GM23338 (cell line): ENCODE measurements around the gene NFIB. TPM values are rescaled to one million over a fixed set of nuclear protein-coding genes. Genes with fewer than 3 reads are reported as not detected.

Experiments
- ATAC-seq: fragments of 200-7000 bp; cut with Tn5 transposase; 3 replicates; pipeline ENCODE4 v1.9.1; 2020
- DNase-seq: peaks from one replicate; pipeline ENCODE4 v3.0.0-alpha.2; 2015; ENCODE audit warnings: low spot score
- H2AFZ ChIP-seq: fragments of 200-600 bp; sonication (generic); 2 replicates; pipeline ENCODE4 v1.8.0; 2016; ENCODE audit warnings: antibody characterized with exemption, mild to moderate bottlenecking, moderate library complexity
- H3F3A ChIP-seq: fragments of 200-600 bp; sonication (generic); replicated peaks from 2 replicates; pipeline ENCODE4 v1.8.0; 2017; ENCODE audit warnings: antibody characterized with exemption, mixed run types, low read depth
- H3K27ac ChIP-seq: fragments of 200-600 bp; sonication (generic); 2 replicates; pipeline ENCODE4 v1.6.1; 2016; ENCODE audit warnings: low read depth
- H3K27me3 ChIP-seq: fragments of 200-600 bp; sonication (generic); 2 replicates; pipeline ENCODE4 v1.8.0; 2016; ENCODE audit warnings: mild to moderate bottlenecking, mixed run types, moderate library complexity; ENCODE audit not compliant: insufficient read depth
- H3K36me3 ChIP-seq: fragments of 200-600 bp; sonication (generic); 2 replicates; pipeline ENCODE4 v1.8.0; 2016; ENCODE audit warnings: mild to moderate bottlenecking; ENCODE audit not compliant: insufficient read depth
- H3K4me1 ChIP-seq: fragments of 200-600 bp; sonication (generic); 2 replicates; pipeline ENCODE4 v1.8.0; 2016; ENCODE audit warnings: mild to moderate bottlenecking, moderate library complexity; ENCODE audit not compliant: insufficient read depth
- H3K4me2 ChIP-seq: fragments of 200-600 bp; sonication (generic); 2 replicates; pipeline ENCODE4 v1.7.1; 2017; ENCODE audit warnings: mixed run types
- H3K4me3 ChIP-seq: fragments of 200-600 bp; sonication (generic); 2 replicates; pipeline ENCODE4 v1.6.1; 2016; ENCODE audit warnings: mixed run types
- H3K79me2 ChIP-seq: fragments of 200-600 bp; sonication (generic); replicated peaks from 2 replicates; pipeline ENCODE4 v1.8.0; 2017; ENCODE audit warnings: mild to moderate bottlenecking; ENCODE audit not compliant: insufficient read depth
- H3K9me2 ChIP-seq: fragments of 200-600 bp; sonication (generic); 2 replicates; pipeline ENCODE4 v1.8.0; 2017; ENCODE audit not compliant: insufficient read depth
- H4K20me1 ChIP-seq: fragments of 200-600 bp; sonication (generic); replicated peaks from 2 replicates; pipeline ENCODE4 v1.8.0; 2017; ENCODE audit warnings: mild to moderate bottlenecking; ENCODE audit not compliant: insufficient read depth
- H3K27ac Mint-ChIP-seq: 2 replicates; pipeline ENCODE4 v1.8.0; 2020; ENCODE audit warnings: inconsistent platforms, mild to moderate bottlenecking, moderate library complexity, mixed read lengths
- H3K27me3 Mint-ChIP-seq: 3 replicates; pipeline ENCODE4 v1.8.0; 2022; ENCODE audit warnings: low read depth, mild to moderate bottlenecking, moderate library complexity, mixed read lengths, inconsistent platforms; ENCODE audit not compliant: insufficient read depth, poor library complexity
- H3K36me3 Mint-ChIP-seq: 3 replicates; pipeline ENCODE4 v1.8.0; 2021; ENCODE audit warnings: low read depth, mild to moderate bottlenecking, inconsistent platforms, moderate library complexity, mixed read lengths
- H3K4me1 Mint-ChIP-seq: 3 replicates; pipeline ENCODE4 v1.8.0; 2020; ENCODE audit warnings: mild to moderate bottlenecking, inconsistent platforms, mixed read lengths
- H3K4me3 Mint-ChIP-seq: 3 replicates; pipeline ENCODE4 v1.8.0; 2021; ENCODE audit warnings: moderate library complexity, mild to moderate bottlenecking, inconsistent platforms, mixed read lengths
- H3K9me3 Mint-ChIP-seq: 3 replicates; pipeline ENCODE4 v1.8.0; 2020; ENCODE audit warnings: moderate library complexity, mild to moderate bottlenecking, inconsistent platforms, mixed read lengths
- EZH2 ChIP-seq: fragments of 200-600 bp; sonication (generic); IDR thresholded peaks from one replicate; pipeline ENCODE4 v1.8.0; 2017; ENCODE audit warnings: antibody characterized with exemption, mild to moderate bottlenecking, low read depth; ENCODE audit not compliant: unreplicated experiment
- NANOG ChIP-seq: IDR thresholded peaks from 2 replicates; pipeline ENCODE4 v1.6.1; 2016; ENCODE audit warnings: antibody characterized with exemption, borderline replicate concordance
- STAT1 ChIP-seq: IDR thresholded peaks from one replicate; pipeline ENCODE4 v1.6.1; 2016; ENCODE audit warnings: antibody characterized with exemption; ENCODE audit not compliant: unreplicated experiment
- ZNF114 ChIP-seq: fragments of 250-450 bp; sonication (Bioruptor Pico); IDR thresholded peaks from 2 replicates; pipeline ENCODE4 v1.5.0; 2020; ENCODE audit warnings: mild to moderate bottlenecking, moderate library complexity
- ZNF462 ChIP-seq: fragments of 250-450 bp; sonication (Bioruptor Pico); IDR thresholded peaks from 2 replicates; pipeline ENCODE4 v1.5.0; 2020; ENCODE audit warnings: mild to moderate bottlenecking, moderate library complexity
- polyA plus RNA-seq: library from polyadenylated mRNA; unstranded; fragments of >200 nt; fragmentation: Nextera tagmentation; extraction: Ambion mirVana; gene quantifications from 2 replicates; pipeline ENCODE4 v1.2.1, GENCODE V29; 2016
- total RNA-seq: library from RNA; depleted of rRNA; stranded (reverse); fragments of >200 nt; shearing (Covaris generic); gene quantifications from 2 replicates; pipeline ENCODE4 v1.2.3, GENCODE V29; 2014
- TF ChIP-seq, protein P1 (sequence below): IDR thresholded peaks from 2 replicates; pipeline ENCODE4 v1.6.1; 2016; ENCODE audit warnings: antibody characterized with exemption

NFIB gene
- total and polyA plus RNA-seq, 2 experiments from 2014 or later, result 3.9 to 4.7 TPM

DNA sequence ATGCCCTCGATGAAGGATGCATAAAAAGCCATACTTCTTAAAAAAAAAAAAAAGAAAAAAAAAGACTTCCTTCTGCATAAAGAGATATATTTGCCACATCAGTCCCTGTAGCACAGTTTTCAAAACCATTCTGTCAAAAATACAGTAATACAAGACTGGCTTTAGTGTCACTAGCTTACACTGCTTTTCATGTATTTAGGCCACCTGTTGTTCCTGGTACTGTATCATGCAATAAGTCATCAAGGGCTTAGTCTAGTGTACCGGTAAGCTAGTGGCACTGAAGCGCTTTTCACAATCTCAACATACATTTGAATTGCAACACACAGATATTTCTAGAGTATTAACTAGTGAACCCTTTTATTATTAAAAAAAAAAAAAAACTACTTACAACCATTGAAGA, 231.2 kb downstream of the NFIB start (continued):
- no peak for TF ChIP-seq ZNF462 (CRISPR knock-in tag)
- TF ChIP-seq, protein P1, sequence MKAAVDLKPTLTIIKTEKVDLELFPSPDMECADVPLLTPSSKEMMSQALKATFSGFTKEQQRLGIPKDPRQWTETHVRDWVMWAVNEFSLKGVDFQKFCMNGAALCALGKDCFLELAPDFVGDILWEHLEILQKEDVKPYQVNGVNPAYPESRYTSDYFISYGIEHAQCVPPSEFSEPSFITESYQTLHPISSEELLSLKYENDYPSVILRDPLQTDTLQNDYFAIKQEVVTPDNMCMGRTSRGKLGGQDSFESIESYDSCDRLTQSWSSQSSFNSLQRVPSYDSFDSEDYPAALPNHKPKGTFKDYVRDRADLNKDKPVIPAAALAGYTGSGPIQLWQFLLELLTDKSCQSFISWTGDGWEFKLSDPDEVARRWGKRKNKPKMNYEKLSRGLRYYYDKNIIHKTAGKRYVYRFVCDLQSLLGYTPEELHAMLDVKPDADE, result no peak

DNA sequence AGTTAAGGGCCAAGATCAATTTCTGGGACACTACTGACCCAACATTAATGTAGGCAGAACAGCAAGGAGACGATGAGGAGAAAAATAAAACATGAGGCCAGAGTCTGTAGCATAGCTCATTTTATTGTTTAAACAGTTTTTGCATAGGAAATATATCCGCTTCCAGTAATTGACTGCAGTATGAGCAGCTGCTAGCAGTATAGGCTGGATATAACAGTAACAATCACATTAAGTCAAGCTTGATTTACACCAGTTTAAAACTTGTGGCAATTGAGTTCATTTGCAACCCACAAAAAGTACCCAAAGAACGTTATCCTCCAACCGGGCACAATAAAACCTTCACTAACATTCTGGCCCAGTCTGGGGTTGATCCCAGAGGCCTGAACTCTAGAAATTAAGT, 232.2 kb downstream of the NFIB start:
- H3K27ac ChIP-seq, result no peak overlapping the region
- no peak overlapping the region for H3K4me2 ChIP-seq
- H3K4me3 Mint-ChIP-seq, result no peak overlapping the region

More for the DNA sequence above, 232.2 kb downstream of the NFIB start:
- Histone ChIP-seq H3K4me1 (peaks cover 4% of the 10 kb centered on the region), H3K79me2 (no peaks in the 10 kb centered on the region), H3K36me3 (no peaks in the 10 kb centered on the region), H2AFZ (no peak overlapping the region), H3F3A (no peaks in the 10 kb centered on the region), H3K27me3 (no peaks in the 10 kb centered on the region), H3K9me2 (no peaks in the 10 kb centered on the region), H3K4me3 (no peak overlapping the region), H4K20me1 (no peaks in the 10 kb centered on the region)
- Mint-ChIP-seq H3K27me3 (no peaks in the 10 kb centered on the region), H3K9me3 (no peaks in the 10 kb centered on the region), H3K36me3 (no peaks in the 10 kb centered on the region), H3K27ac (0 out of 2 replicates have a peak overlapping the region, but pooled peaks have one; percentile 0), H3K4me1 (peaks cover 36% of the 10 kb centered on the region)
- ATAC-seq (no peak), DNase-seq (no peak)
- no peak for TF ChIP-seq STAT1
- no peak for TF ChIP-seq NANOG
- no peak for TF ChIP-seq EZH2
- no peak for TF ChIP-seq ZNF114 (CRISPR knock-in tag)
